ENCODE data around the gene TSPAN15. TPM values are rescaled to one million over a fixed set of nuclear protein-coding genes. Genes with fewer than 3 reads are reported as not detected.
A peak's percentile ranks its signal among the peaks of the same experiment; 100 is the strongest.

The TSPAN15 gene
- total RNA-seq, 1 experiment from 2014 or later: 7.7 TPM

- Histone ChIP-seq H2AK5ac (ENCODE audit: insufficient read length, low read length) (no peak overlapping the region), H2BK15ac (ENCODE audit: low read depth, low read length) (no peak overlapping the region), H4K20me1 (ENCODE audit: control insufficient read depth, insufficient read depth, insufficient read length) (no peaks in the 10 kb centered on the region), H3K56ac (ENCODE audit: insufficient read length, low read depth, low read length) (no peak overlapping the region), H4K91ac (ENCODE audit: insufficient read length, low read depth, low read length) (no peak overlapping the region), H3K4ac (ENCODE audit: low read depth, low read length) (no peak overlapping the region), H2BK20ac (ENCODE audit: low read depth, low read length, poor library complexity, severe bottlenecking) (no peak overlapping the region), H3K9ac (ENCODE audit: extremely low read depth, insufficient read length, low read length) (no peak overlapping the region), H3K18ac (ENCODE audit: insufficient read length, low read depth, low read length) (no peak overlapping the region), H3K79me2 (ENCODE audit: insufficient read depth, low read length) (no peaks in the 10 kb centered on the region), H3K4me1 (ENCODE audit: insufficient read depth, low read length) (peaks cover 3% of the 10 kb centered on the region; the same call in 1 of the 2 replicates), H2BK120ac (ENCODE audit: low read depth, low read length, poor library complexity, severe bottlenecking) (no peak overlapping the region), H3K79me1 (ENCODE audit: insufficient read depth, low read depth, low read length, poor library complexity, severe bottlenecking) (no peaks in the 10 kb centered on the region), H2AFZ (ENCODE audit: low read length) (no peak overlapping the region), H3K4me2 (ENCODE audit: insufficient read depth, insufficient read length, low read length) (no peak overlapping the region), H4K8ac (replicated peaks; ENCODE audit: insufficient read length, low read depth, low read length) (no peak overlapping the region), H3K23me2 (ENCODE audit: insufficient read length, low read depth, low read length, poor library complexity, severe bottlenecking) (no peaks in the 10 kb centered on the region), H2BK5ac (ENCODE audit: insufficient read length, low read length) (no peak overlapping the region), H3K27me3 (ENCODE audit: insufficient read depth, low read length) (no peaks in the 10 kb centered on the region), H3T11ph (ENCODE audit: low read length) (no peak overlapping the region), H4K5ac (ENCODE audit: insufficient read length, low read depth, low read length) (no peak overlapping the region), H3K9me3 (ENCODE audit: control insufficient read depth, low read depth, low read length) (no peaks in the 10 kb centered on the region), H3K27ac (ENCODE audit: insufficient read length, low read depth, low read length) (no peak overlapping the region), H2BK12ac (ENCODE audit: insufficient read length, low read depth, low read length) (no peak overlapping the region), H3K14ac (ENCODE audit: insufficient read depth, low read length) (no peak overlapping the region), H3K23ac (ENCODE audit: insufficient read length, low read depth, low read length) (no peak overlapping the region)
- no peaks in the 10 kb centered on the region for H3K9me3 Mint-ChIP-seq
- no peaks in the 10 kb centered on the region for H3K36me3 Mint-ChIP-seq (ENCODE audit: insufficient read depth in 1 of 3, low read depth in 3 of 3)
- peaks cover 12% of the 10 kb centered on the region for H3K27me3 Mint-ChIP-seq (ENCODE audit: low read depth)
- DNase-seq: no peak
- no peak for TF ChIP-seq CTCF (conservative IDR thresholded peaks at IDR 0.05)
- H3K4me1 Mint-ChIP-seq: peaks cover 15 to 28% of the 10 kb centered on the region in 2 experiments
- H3K4me3 Mint-ChIP-seq: no peak overlapping the region
- no CpG with 5 or more reads among the region's 4 CpGs for WGBS (ENCODE audit: extremely low coverage, insufficient read length, low lambda C conversion rate)
- 0 out of 7 replicates have a peak overlapping the region, but pooled peaks of 1 of the 3 experiments have one; percentile 53 for H3K27ac Mint-ChIP-seq
Observed at GRCh38 chr10:69472142-69472541, 20.9 kb downstream of the TSPAN15 start.

All from H9 (cell line).